ENCODE data around the gene GAD1. TPM values are rescaled to one million over a fixed set of nuclear protein-coding genes. Genes with fewer than 3 reads are reported as not detected.
A peak's percentile ranks its signal among the peaks of the same experiment; 100 is the strongest.

The GAD1 gene
- total RNA-seq (2014; rRNA removed; shearing (Covaris generic)): 10.4 and 10.9 TPM in 2 replicates

GRCh38 chr2:170816504-170817092, at the start of gene GAD1:
Gene GAD1 (plus strand): TSS chr2:170816887. CDS start chr2:170818592, 1,705 bp downstream.
- H3K36me3 ChIP-seq: no peaks in the 10 kb centered on the region
- H3K27ac ChIP-seq: peak within 1 kb of the TSS; percentile 43
- H3K27me3 ChIP-seq: no peaks in the 10 kb centered on the region
- peak; percentile 84 for DNase-seq
- H3K9me3 ChIP-seq (replicated peaks): no peaks in the 10 kb centered on the region
- peaks cover 6% of the 10 kb centered on the region; the same call in 1 of the 2 replicates for H3K4me1 ChIP-seq
- H3K4me3 ChIP-seq: peak within 1 kb of the TSS; percentile 77

- Histone ChIP-seq H3K4me3 (peak within 1 kb of the TSS; percentile 86), H3K4me1 (peaks cover 15% of the 10 kb centered on the region; the same call in 1 of the 2 replicates), H3K27me3 (no peaks in the 10 kb centered on the region), H3K9me3 (replicated peaks) (no peaks in the 10 kb centered on the region), H3K27ac (peak within 1 kb of the TSS; percentile 62), H3K36me3 (no peaks in the 10 kb centered on the region)
- peak; percentile 60 to 66 for DNase-seq
Measured at GRCh38 chr2:170770008-170770605, 46.6 kb upstream of the GAD1 start, which contains the start of gene ERICH2. Gene ERICH2 (plus strand): TSS chr2:170770378. CDS start chr2:170770682, 304 bp downstream.

- Histone ChIP-seq H3K4me1 (peaks cover 15% of the 10 kb centered on the region; the same call in 1 of the 2 replicates), H3K27me3 (no peaks in the 10 kb centered on the region), H3K27ac (peak overlapping the region; percentile 62), H3K4me3 (peak overlapping the region; percentile 86), H3K9me3 (replicated peaks) (no peaks in the 10 kb centered on the region), H3K36me3 (no peaks in the 10 kb centered on the region)
- peak; percentile 85 to 87 for DNase-seq
Measured at GRCh38 chr2:170770606-170771420, 45.9 kb upstream of the GAD1 start.

GRCh38 chr2:170771421-170771937, 45.2 kb upstream of the GAD1 start:
- no peaks in the 10 kb centered on the region for H3K36me3 ChIP-seq

DNA sequence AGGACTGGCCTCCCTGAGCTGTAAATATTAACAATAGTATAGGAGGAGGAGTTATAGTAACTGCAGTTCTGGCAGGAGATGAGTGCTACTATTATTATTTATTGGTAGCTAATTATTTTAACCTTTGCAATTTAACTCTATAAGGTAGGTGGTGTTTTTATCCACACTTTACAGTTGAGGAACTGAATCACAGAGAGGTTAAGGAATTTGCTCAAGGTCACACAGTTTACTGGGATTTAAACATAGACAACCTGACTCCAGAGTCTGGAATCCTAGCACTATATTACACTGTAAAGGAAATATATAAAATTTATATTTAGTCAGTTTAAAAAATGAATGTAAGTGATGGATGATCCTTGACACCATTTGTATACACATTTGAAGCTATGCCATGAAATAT, 44.4 kb upstream of the GAD1 start:
- H3K27me3 ChIP-seq: no peaks in the 10 kb centered on the region
- H3K27ac ChIP-seq: no peak overlapping the region
- H3K9me3 ChIP-seq (replicated peaks): no peaks in the 10 kb centered on the region
- no peak for DNase-seq
- H3K4me3 ChIP-seq: no peak overlapping the region
- H3K36me3 ChIP-seq: no peaks in the 10 kb centered on the region
- peaks cover 5% of the 10 kb centered on the region; the same call in 1 of the 2 replicates for H3K4me1 ChIP-seq

More at GRCh38 chr2:170771421-170771937, 45.2 kb upstream of the GAD1 start:
- DNase-seq: no peak
- H3K4me3 ChIP-seq: peak overlapping the region; percentile 77
- H3K9me3 ChIP-seq (replicated peaks): no peaks in the 10 kb centered on the region
- peaks cover 9% of the 10 kb centered on the region; the same call in 1 of the 2 replicates for H3K4me1 ChIP-seq
- H3K27me3 ChIP-seq: no peaks in the 10 kb centered on the region
- peak overlapping the region; percentile 62 for H3K27ac ChIP-seq

GRCh38 chr2:170774074-170774473, 42.6 kb upstream of the GAD1 start:
- Histone ChIP-seq H3K27ac (no peak overlapping the region), H3K4me1 (peaks cover 5% of the 10 kb centered on the region; the same call in 1 of the 2 replicates), H3K36me3 (no peaks in the 10 kb centered on the region), H3K4me3 (no peak overlapping the region), H3K27me3 (no peaks in the 10 kb centered on the region), H3K9me3 (replicated peaks) (no peaks in the 10 kb centered on the region)
- DNase-seq: no peak

DNA sequence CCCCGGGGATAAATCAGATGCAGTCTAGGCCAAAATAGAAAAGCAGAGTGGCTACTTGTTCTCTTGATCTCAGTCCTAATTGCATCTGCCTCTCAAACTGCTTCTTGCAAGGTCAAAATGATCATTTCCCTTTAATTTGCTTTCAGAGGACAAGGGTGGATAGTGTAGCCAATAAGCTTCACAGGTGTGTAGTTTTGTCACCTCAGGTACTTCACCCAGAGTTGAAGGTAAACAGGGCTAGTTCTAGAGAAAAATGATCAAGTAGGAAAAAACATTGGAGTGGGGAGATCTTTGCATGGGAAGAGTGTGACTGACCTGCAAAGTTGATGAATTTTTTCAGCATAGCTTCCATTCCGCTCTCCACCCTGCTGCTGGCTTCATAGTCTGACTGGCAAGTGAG, 37.8 kb upstream of the GAD1 start:
- Histone ChIP-seq H3K27ac (no peak overlapping the region), H3K9me3 (replicated peaks) (no peaks in the 10 kb centered on the region), H3K36me3 (no peaks in the 10 kb centered on the region), H3K27me3 (no peaks in the 10 kb centered on the region), H3K4me3 (no peak overlapping the region), H3K4me1 (no peaks in the 10 kb centered on the region)
- DNase-seq: no peak

DNA sequence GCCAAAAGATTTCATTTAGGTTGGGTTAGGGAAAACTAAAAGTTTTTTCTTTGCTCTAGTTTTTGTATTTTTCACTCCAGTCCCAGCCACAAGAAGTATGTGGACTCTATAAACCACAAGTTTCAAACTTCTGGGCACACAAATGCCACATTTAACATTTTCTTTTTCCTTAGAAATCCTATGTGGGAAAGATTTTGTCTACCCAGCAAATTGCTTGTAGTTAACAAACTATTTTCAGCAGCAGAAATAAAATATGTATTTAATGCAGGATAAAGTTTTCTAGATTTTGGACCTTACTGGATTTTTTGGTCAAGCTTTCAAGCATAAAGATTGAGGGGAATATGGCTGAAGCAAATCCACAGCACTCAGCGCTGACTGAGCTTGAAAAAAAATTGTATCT, 37.4 kb upstream of the GAD1 start:
- Histone ChIP-seq H3K36me3 (no peaks in the 10 kb centered on the region), H3K9me3 (replicated peaks) (no peaks in the 10 kb centered on the region), H3K4me1 (no peaks in the 10 kb centered on the region), H3K27me3 (no peaks in the 10 kb centered on the region), H3K4me3 (no peak overlapping the region), H3K27ac (no peak overlapping the region)
- DNase-seq: no peak

GRCh38 chr2:170782673-170783072, 34.0 kb upstream of the GAD1 start:
- H3K36me3 ChIP-seq: no peaks in the 10 kb centered on the region
- H3K27ac ChIP-seq: no peak overlapping the region
- no peak for DNase-seq
- no peaks in the 10 kb centered on the region for H3K27me3 ChIP-seq
- H3K4me1 ChIP-seq: no peaks in the 10 kb centered on the region
- no peak overlapping the region for H3K4me3 ChIP-seq
- no peaks in the 10 kb centered on the region for H3K9me3 ChIP-seq (replicated peaks)

GRCh38 chr2:170783549-170783948, 33.1 kb upstream of the GAD1 start:
- Histone ChIP-seq H3K9me3 (replicated peaks) (no peaks in the 10 kb centered on the region), H3K27ac (no peak overlapping the region), H3K4me1 (no peaks in the 10 kb centered on the region), H3K36me3 (no peaks in the 10 kb centered on the region), H3K27me3 (no peaks in the 10 kb centered on the region), H3K4me3 (no peak overlapping the region)
- DNase-seq: no peak

GRCh38 chr2:170798996-170799395, 17.7 kb upstream of the GAD1 start:
- Histone ChIP-seq H3K27me3 (no peaks in the 10 kb centered on the region), H3K4me3 (no peak overlapping the region), H3K4me1 (no peaks in the 10 kb centered on the region), H3K27ac (no peak overlapping the region), H3K9me3 (replicated peaks) (no peaks in the 10 kb centered on the region), H3K36me3 (no peaks in the 10 kb centered on the region)
- DNase-seq: no peak

- H3K27me3 ChIP-seq: no peaks in the 10 kb centered on the region
- no peaks in the 10 kb centered on the region for H3K9me3 ChIP-seq (replicated peaks)
- H3K27ac ChIP-seq: no peak overlapping the region
- H3K36me3 ChIP-seq: no peaks in the 10 kb centered on the region
- H3K4me1 ChIP-seq: no peaks in the 10 kb centered on the region
- no peak for DNase-seq
- no peak overlapping the region for H3K4me3 ChIP-seq
Measured at GRCh38 chr2:170806548-170806947, 10.1 kb upstream of the GAD1 start.

DNA sequence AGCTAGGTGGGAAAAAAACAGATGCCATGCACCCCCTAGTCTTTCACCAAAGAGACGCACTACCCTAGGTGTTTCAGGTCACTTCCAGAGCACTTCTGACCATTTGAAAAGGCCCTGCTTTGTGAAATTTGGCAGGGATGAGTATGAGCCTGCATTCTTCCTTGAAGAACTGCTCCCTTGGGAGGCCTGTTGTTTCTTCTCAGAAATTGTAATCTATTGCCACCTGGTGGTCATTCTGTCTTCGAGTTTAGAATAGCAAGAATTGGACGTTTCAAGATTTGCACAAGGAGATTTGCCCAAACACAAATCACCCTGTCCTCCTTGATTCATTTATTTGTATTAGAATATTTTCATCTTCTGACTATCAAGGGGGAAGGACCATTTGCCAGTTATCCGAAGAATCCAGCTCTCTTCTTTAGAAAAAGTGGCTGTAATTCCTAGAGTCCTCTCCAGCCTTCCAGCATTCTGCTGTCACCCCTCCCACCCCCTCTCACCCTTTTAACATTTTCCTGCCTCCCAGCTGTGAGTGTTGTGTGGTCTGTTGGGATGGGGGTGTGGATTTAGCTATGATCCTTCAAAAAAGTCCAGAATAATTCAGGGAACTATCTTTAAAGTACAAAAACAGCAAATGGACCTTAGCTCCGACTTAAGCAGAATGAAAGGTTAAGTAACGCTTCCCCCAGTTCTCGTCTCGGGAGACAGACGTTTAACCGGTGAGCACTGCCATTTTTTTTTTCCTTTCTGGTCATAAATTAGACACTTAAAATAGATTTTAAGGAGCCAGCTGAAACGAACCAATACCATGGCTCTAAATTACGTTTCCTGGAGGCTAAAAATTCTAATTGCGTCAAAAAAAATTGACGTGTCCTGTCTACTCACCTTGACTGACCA, 3.7 kb upstream of the GAD1 start:
- Histone ChIP-seq H3K27me3 (no peaks in the 10 kb centered on the region), H3K27ac (no peak overlapping the region), H3K36me3 (no peaks in the 10 kb centered on the region), H3K9me3 (replicated peaks) (no peaks in the 10 kb centered on the region), H3K4me3 (no peak overlapping the region), H3K4me1 (peaks cover 6% of the 10 kb centered on the region; the same call in 1 of the 2 replicates)
- DNase-seq: peak; percentile 78 to 91

Data from SJCRH30 (cell line).